ENCODE measurements around the gene BDP1. TPM values are rescaled to one million over a fixed set of nuclear protein-coding genes. Genes with fewer than 3 reads are reported as not detected.

Gene BDP1
- total RNA-seq, 2 donors from 2014 or later, result 26.7 to 31.9 TPM

DNA sequence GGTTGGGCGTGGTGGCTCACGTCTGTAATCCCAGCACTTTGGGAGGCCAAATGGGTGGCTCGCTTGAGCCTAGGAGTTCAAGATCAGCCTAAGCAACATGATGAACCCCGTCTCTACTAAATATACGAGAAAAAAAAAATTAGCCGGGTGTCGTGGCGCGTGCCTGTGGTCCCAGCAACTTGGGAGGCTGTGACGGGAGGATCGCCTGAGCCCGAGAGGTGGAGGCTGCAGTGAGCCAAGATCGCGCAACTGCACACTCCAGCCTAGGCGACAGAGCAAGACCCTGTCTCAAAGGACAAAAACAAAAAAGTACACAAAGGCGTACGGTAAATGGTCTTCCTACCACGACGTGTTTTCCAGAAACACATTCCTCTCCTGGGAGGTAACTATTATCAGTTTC is 538 bp upstream of the BDP1 start:
- no peaks in the 10 kb centered on the region for H3K4me1 ChIP-seq (ENCODE audit: control insufficient read depth, insufficient read depth, low read length)
- TF ChIP-seq CTCF (conservative IDR thresholded peaks at IDR 0.05), result no peak
- peak overlapping the region; percentile 98 for H3K4me3 Mint-ChIP-seq
- no peaks in the 10 kb centered on the region for H3K9me3 ChIP-seq (ENCODE audit: control insufficient read depth, low read length)
- peak overlapping the region; percentile 91 for H3K9ac ChIP-seq (ENCODE audit: extremely low read depth, low read length, poor library complexity, severe bottlenecking)
- H3K36me3 Mint-ChIP-seq (ENCODE audit: low read depth), result peaks cover 14% of the 10 kb centered on the region
- peaks cover 9% of the 10 kb centered on the region for H3K4me1 Mint-ChIP-seq
- H3K27me3 ChIP-seq (ENCODE audit: control insufficient read depth, insufficient read depth, low read length, poor library complexity, severe bottlenecking), result no peaks in the 10 kb centered on the region
- 79% methylated on average over 18 to 19 of the region's 19 CpGs for WGBS, 2 experiments (ENCODE audit: insufficient coverage in 1 of 2, insufficient read length in 1 of 2)
- peaks cover 17% of the 10 kb centered on the region for H3K36me3 ChIP-seq (ENCODE audit: control insufficient read depth, insufficient read depth, low read length)
- peaks cover 16% of the 10 kb centered on the region for H3K27me3 Mint-ChIP-seq (ENCODE audit: insufficient read depth)
- DNase-seq, result no peak
- H3K27ac ChIP-seq (ENCODE audit: low read depth, low read length), result no peak overlapping the region
- H3K4me3 ChIP-seq (ENCODE audit: low read length), result peak overlapping the region; percentile 88
- H3K27ac Mint-ChIP-seq, result peak overlapping the region; percentile 99
- no peaks in the 10 kb centered on the region for H3K9me3 Mint-ChIP-seq

DNA sequence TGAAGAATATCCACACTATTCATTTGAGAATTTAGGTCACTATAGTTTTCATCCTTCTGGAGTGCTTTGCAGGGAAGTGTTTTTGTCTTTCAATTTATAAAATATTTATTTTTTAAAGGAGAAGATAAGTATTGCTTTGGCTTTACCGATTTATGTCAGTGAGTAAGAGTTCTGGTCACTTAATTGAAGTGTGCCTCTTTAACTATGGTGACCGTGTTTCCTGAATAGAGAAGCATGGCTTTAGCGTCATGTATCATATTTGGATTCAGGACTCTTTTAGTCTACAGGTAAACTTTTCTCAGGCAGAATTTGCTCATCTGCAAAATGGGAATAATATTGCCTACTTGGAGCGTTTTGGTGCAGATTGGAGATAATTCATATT is 902 bp downstream of the BDP1 start:
- H3K4me1 Mint-ChIP-seq, result peaks cover 9% of the 10 kb centered on the region
- TF ChIP-seq CTCF (conservative IDR thresholded peaks at IDR 0.05), result no peak
- no peaks in the 10 kb centered on the region for H3K9me3 Mint-ChIP-seq
- Histone ChIP-seq H3K27ac (ENCODE audit: low read depth, low read length) (no peak overlapping the region), H3K9me3 (ENCODE audit: control insufficient read depth, low read length) (no peaks in the 10 kb centered on the region), H3K36me3 (ENCODE audit: control insufficient read depth, insufficient read depth, low read length) (peaks cover 32% of the 10 kb centered on the region), H3K4me1 (ENCODE audit: control insufficient read depth, insufficient read depth, low read length) (no peaks in the 10 kb centered on the region), H3K9ac (ENCODE audit: extremely low read depth, low read length, poor library complexity, severe bottlenecking) (peak overlapping the region; percentile 91), H3K27me3 (ENCODE audit: control insufficient read depth, insufficient read depth, low read length, poor library complexity, severe bottlenecking) (no peaks in the 10 kb centered on the region), H3K4me3 (ENCODE audit: low read length) (peak overlapping the region; percentile 88)
- H3K27ac Mint-ChIP-seq, result peak overlapping the region; percentile 99
- peak overlapping the region; percentile 98 for H3K4me3 Mint-ChIP-seq
- peaks cover 23% of the 10 kb centered on the region for H3K36me3 Mint-ChIP-seq (ENCODE audit: low read depth)
- 8 to 13% methylated on average over 3 to 4 of the region's 4 CpGs for WGBS, 2 experiments (ENCODE audit: insufficient coverage in 1 of 2, insufficient read length in 1 of 2)
- DNase-seq, result no peak
- H3K27me3 Mint-ChIP-seq (ENCODE audit: insufficient read depth), result peaks cover 9% of the 10 kb centered on the region

GRCh38 chr5:71457106-71457505 is 1.7 kb downstream of the BDP1 start:
- H3K4me3 ChIP-seq (ENCODE audit: low read length), result peak overlapping the region; percentile 88
- H3K27ac ChIP-seq (ENCODE audit: low read depth, low read length), result no peak overlapping the region
- 93 to 94% methylated on average over 8 of the region's 8 CpGs for WGBS, 2 experiments (ENCODE audit: insufficient coverage in 1 of 2, insufficient read length in 1 of 2)
- Mint-ChIP-seq H3K9me3 (no peaks in the 10 kb centered on the region), H3K36me3 (ENCODE audit: low read depth) (peaks cover 29% of the 10 kb centered on the region), H3K4me3 (peak overlapping the region; percentile 98), H3K4me1 (peaks cover 9% of the 10 kb centered on the region), H3K27me3 (ENCODE audit: insufficient read depth) (peaks cover 2% of the 10 kb centered on the region), H3K27ac (peak overlapping the region; percentile 24)
- H3K9ac ChIP-seq (ENCODE audit: extremely low read depth, low read length, poor library complexity, severe bottlenecking), result no peak overlapping the region
- H3K4me1 ChIP-seq (ENCODE audit: control insufficient read depth, insufficient read depth, low read length), result no peaks in the 10 kb centered on the region
- peaks cover 39% of the 10 kb centered on the region for H3K36me3 ChIP-seq (ENCODE audit: control insufficient read depth, insufficient read depth, low read length)
- TF ChIP-seq CTCF (conservative IDR thresholded peaks at IDR 0.05), result no peak
- no peak for DNase-seq
- H3K27me3 ChIP-seq (ENCODE audit: control insufficient read depth, insufficient read depth, low read length, poor library complexity, severe bottlenecking), result no peaks in the 10 kb centered on the region
- H3K9me3 ChIP-seq (ENCODE audit: control insufficient read depth, low read length), result no peaks in the 10 kb centered on the region
